SH-SY5Y (cell line): ENCODE measurements around the gene S100Z.

Experiments used
- GATA2 ChIP-seq: IDR thresholded peaks from 2 replicates; pipeline ENCODE4 v1.6.1; 2011; ENCODE audit warnings: mild to moderate bottlenecking, low read depth, low read length
- GATA3 ChIP-seq: IDR thresholded peaks from 2 replicates; pipeline ENCODE4 v1.6.1; 2011; ENCODE audit warnings: low read depth, mild to moderate bottlenecking, low read length, moderate library complexity

- TF ChIP-seq GATA2 (no peak), GATA3 (no peak)
These were observed 18.7 kb upstream of the S100Z start for GRCh38 chr5:76831110-76831452.
